OCI-LY1 (cell line): ENCODE measurements around the gene PTPRU.

Experiments
- H2AFZ ChIP-seq: fragments of 200-600 bp; sonication (generic), shearing (Covaris generic); 2 replicates; pipeline ENCODE4 v1.6.0; 2014; ENCODE audit warnings: antibody characterized with exemption, mild to moderate bottlenecking, low read length
- H3F3A ChIP-seq: fragments of 200-600 bp; sonication (generic), shearing (Covaris generic); 2 replicates; pipeline ENCODE4 v1.6.0; 2014; ENCODE audit warnings: mild to moderate bottlenecking, antibody characterized with exemption, low read length, moderate library complexity; ENCODE audit not compliant: insufficient read depth
- H3K27ac ChIP-seq: fragments of 200-600 bp; sonication (generic); 2 replicates; pipeline ENCODE4 v1.5.1; 2014; ENCODE audit warnings: low read length, mixed run types, mild to moderate bottlenecking, low read depth; ENCODE audit not compliant: poor library complexity, severe bottlenecking
- H3K27me3 ChIP-seq: fragments of 200-600 bp; sonication (generic); 2 replicates; pipeline ENCODE4 v1.6.0; 2014; ENCODE audit warnings: antibody characterized with exemption, mild to moderate bottlenecking, low read length, moderate library complexity; ENCODE audit not compliant: insufficient read depth
- H3K36me3 ChIP-seq: fragments of 200-600 bp; sonication (generic); 2 replicates; pipeline ENCODE4 v1.6.1; 2014; ENCODE audit warnings: mild to moderate bottlenecking, antibody characterized with exemption, low read length, moderate library complexity, mixed read lengths; ENCODE audit not compliant: insufficient read depth
- H3K4me1 ChIP-seq: fragments of 200-600 bp; sonication (generic); 2 replicates; pipeline ENCODE4 v1.5.1; 2014; ENCODE audit warnings: mild to moderate bottlenecking, low read length, moderate library complexity; ENCODE audit not compliant: insufficient read depth, severe bottlenecking
- H3K4me2 ChIP-seq: fragments of 200-600 bp; sonication (generic), shearing (Covaris generic); 2 replicates; pipeline ENCODE4 v1.6.1; 2014; ENCODE audit warnings: low read length
- H3K4me3 ChIP-seq: fragments of 200-600 bp; sonication (generic); 2 replicates; pipeline ENCODE4 v1.5.1; 2014; ENCODE audit warnings: low read length, low read depth, mild to moderate bottlenecking, mixed read lengths; ENCODE audit not compliant: poor library complexity, severe bottlenecking
- H3K79me2 ChIP-seq: fragments of 200-600 bp; shearing (Covaris generic); 2 replicates; pipeline ENCODE4 v1.6.1; 2016; ENCODE audit warnings: mixed run types, low read length, mixed read lengths; ENCODE audit not compliant: insufficient read depth
- H3K9ac ChIP-seq: fragments of 200-600 bp; sonication (generic), shearing (Covaris generic); 2 replicates; pipeline ENCODE4 v1.6.1; 2014; ENCODE audit warnings: mild to moderate bottlenecking, low read length, mixed read lengths
- H3K9me2 ChIP-seq: fragments of 200-600 bp; sonication (generic), shearing (Covaris generic); 2 replicates; pipeline ENCODE4 v1.6.1; 2014; ENCODE audit warnings: low read depth, mild to moderate bottlenecking, low read length, mixed read lengths
- H3K9me3 ChIP-seq: fragments of 200-600 bp; shearing (Covaris generic); 2 replicates; pipeline ENCODE4 v1.6.1; 2014; ENCODE audit warnings: low read length, mixed read lengths
- H4K20me1 ChIP-seq: fragments of 200-600 bp; sonication (generic), shearing (Covaris generic); 2 replicates; pipeline ENCODE4 v1.6.0; 2016; ENCODE audit warnings: mild to moderate bottlenecking, low read length; ENCODE audit not compliant: insufficient read depth
- CTCF ChIP-seq: fragments of 200-600 bp; sonication (generic), shearing (Covaris generic); IDR thresholded peaks from 2 replicates; pipeline ENCODE4 v1.5.1; 2017; ENCODE audit warnings: mild to moderate bottlenecking, antibody characterized with exemption, low read length, moderate library complexity, mixed read lengths
- EZH2 ChIP-seq: fragments of 200-600 bp; sonication (generic), shearing (Covaris generic); IDR thresholded peaks from 2 replicates; pipeline ENCODE4 v1.8.0; 2017; ENCODE audit warnings: borderline replicate concordance, mixed run types, mild to moderate bottlenecking, antibody characterized with exemption, low read length, moderate library complexity, mixed read lengths

Gene PTPRU

GRCh38 chr1:29284286-29284960 lies 48.1 kb downstream of the PTPRU start:
- Histone ChIP-seq H3F3A (no peaks in the 10 kb centered on the region), H3K4me2 (no peak overlapping the region), H3K36me3 (no peaks in the 10 kb centered on the region), H3K9ac (no peak overlapping the region), H3K9me3 (no peaks in the 10 kb centered on the region), H3K4me3 (no peak overlapping the region), H3K9me2 (no peaks in the 10 kb centered on the region), H3K27me3 (no peaks in the 10 kb centered on the region), H4K20me1 (no peaks in the 10 kb centered on the region), H3K79me2 (no peaks in the 10 kb centered on the region), H3K27ac (no peak overlapping the region), H3K4me1 (no peaks in the 10 kb centered on the region), H2AFZ (no peak overlapping the region)
- no peak for TF ChIP-seq EZH2
- no peak for TF ChIP-seq CTCF

GRCh38 chr1:29284961-29285560 lies 48.7 kb downstream of the PTPRU start:
- Histone ChIP-seq H3K4me1 (no peaks in the 10 kb centered on the region), H3F3A (no peaks in the 10 kb centered on the region), H3K9me2 (no peaks in the 10 kb centered on the region), H3K9me3 (no peaks in the 10 kb centered on the region), H3K36me3 (no peaks in the 10 kb centered on the region), H2AFZ (no peak overlapping the region), H4K20me1 (no peaks in the 10 kb centered on the region), H3K79me2 (no peaks in the 10 kb centered on the region), H3K4me2 (no peak overlapping the region), H3K27ac (no peak overlapping the region), H3K9ac (no peak overlapping the region), H3K4me3 (no peak overlapping the region), H3K27me3 (no peaks in the 10 kb centered on the region)
- TF ChIP-seq EZH2 (no peak), CTCF (no peak)

GRCh38 chr1:29285771-29286170 lies 49.4 kb downstream of the PTPRU start:
- Histone ChIP-seq H3K79me2 (no peaks in the 10 kb centered on the region), H3K4me1 (no peaks in the 10 kb centered on the region), H3K36me3 (no peaks in the 10 kb centered on the region), H3K4me2 (no peak overlapping the region), H2AFZ (no peak overlapping the region), H3K9ac (no peak overlapping the region), H3K27me3 (no peaks in the 10 kb centered on the region), H3K4me3 (no peak overlapping the region), H3K9me3 (no peaks in the 10 kb centered on the region), H3K9me2 (no peaks in the 10 kb centered on the region), H4K20me1 (no peaks in the 10 kb centered on the region), H3F3A (no peaks in the 10 kb centered on the region), H3K27ac (no peak overlapping the region)
- TF ChIP-seq EZH2 (no peak), CTCF (no peak)
